Stimulated activated CD4-positive, alpha-beta T cell treated with anti-CD3 and anti-CD28 coated beads, Interleukin-12 subunit alpha, Interleukin-12 subunit beta, amount 100 ng/mL, for 24 hours (primary cell): ENCODE data around the gene DPF3.

Experiments
- DNase-seq, 2 experiments: peaks; one replicate each; pipeline ENCODE4 v3.0.0-alpha.2; 2020; ENCODE audit warnings: low read depth in 2 of 2

The DPF3 gene

GRCh38 chr14:72682188-72682587 lies 211.7 kb downstream of the DPF3 start:
- no peak for DNase-seq

GRCh38 chr14:72680853-72681640 lies 212.9 kb downstream of the DPF3 start:
- DNase-seq: no peak

- no peak for DNase-seq
These were observed 214.3 kb downstream of the DPF3 start for GRCh38 chr14:72679536-72680151.

GRCh38 chr14:72679141-72679535 lies 214.8 kb downstream of the DPF3 start:
- DNase-seq: no peak

GRCh38 chr14:72678356-72678755 lies 215.5 kb downstream of the DPF3 start:
- DNase-seq: no peak

GRCh38 chr14:72677664-72678063 lies 216.2 kb downstream of the DPF3 start:
- no peak for DNase-seq

GRCh38 chr14:72675126-72675525 lies 218.8 kb downstream of the DPF3 start:
- DNase-seq: no peak

- DNase-seq: no peak
These were observed 220.7 kb downstream of the DPF3 start for GRCh38 chr14:72673179-72673578.

GRCh38 chr14:72666610-72667009 lies 227.3 kb downstream of the DPF3 start:
- DNase-seq: no peak

- no peak for DNase-seq
These were observed 228.6 kb downstream of the DPF3 start for GRCh38 chr14:72665259-72665658.

GRCh38 chr14:72664651-72665050 lies 229.2 kb downstream of the DPF3 start:
- DNase-seq: no peak

- no peak for DNase-seq
These were observed 229.8 kb downstream of the DPF3 start for GRCh38 chr14:72663956-72664650.

GRCh38 chr14:72663076-72663487 lies 230.8 kb downstream of the DPF3 start:
- DNase-seq: no peak

- DNase-seq: no peak
These were observed 231.7 kb downstream of the DPF3 start for GRCh38 chr14:72662214-72662613.

GRCh38 chr14:72657214-72657921 lies 236.5 kb downstream of the DPF3 start:
- no peak for DNase-seq

GRCh38 chr14:72653026-72653425 lies 240.9 kb downstream of the DPF3 start:
- no peak for DNase-seq

- no peak for DNase-seq
These were observed 241.7 kb downstream of the DPF3 start for GRCh38 chr14:72652179-72652578.

- DNase-seq: no peak
These were observed 242.2 kb downstream of the DPF3 start for GRCh38 chr14:72651714-72652113.

GRCh38 chr14:72651081-72651480 lies 242.8 kb downstream of the DPF3 start:
- no peak for DNase-seq

GRCh38 chr14:72649603-72650227 lies 244.2 kb downstream of the DPF3 start:
- no peak for DNase-seq

GRCh38 chr14:72647782-72648181 lies 246.1 kb downstream of the DPF3 start:
- no peak for DNase-seq
